NT2/D1 (cell line): ENCODE measurements around the gene DDX1.

Experiments used
- SUZ12 ChIP-seq: IDR thresholded peaks from 2 replicates; pipeline ENCODE4 v1.6.1; 2011; ENCODE audit not compliant: insufficient read length, insufficient read depth; ENCODE audit errors: extremely low read depth
- ZNF274 ChIP-seq: IDR thresholded peaks from 2 replicates; pipeline ENCODE4 v1.6.1; 2011; ENCODE audit warnings: mild to moderate bottlenecking, low read depth, low read length

DNA sequence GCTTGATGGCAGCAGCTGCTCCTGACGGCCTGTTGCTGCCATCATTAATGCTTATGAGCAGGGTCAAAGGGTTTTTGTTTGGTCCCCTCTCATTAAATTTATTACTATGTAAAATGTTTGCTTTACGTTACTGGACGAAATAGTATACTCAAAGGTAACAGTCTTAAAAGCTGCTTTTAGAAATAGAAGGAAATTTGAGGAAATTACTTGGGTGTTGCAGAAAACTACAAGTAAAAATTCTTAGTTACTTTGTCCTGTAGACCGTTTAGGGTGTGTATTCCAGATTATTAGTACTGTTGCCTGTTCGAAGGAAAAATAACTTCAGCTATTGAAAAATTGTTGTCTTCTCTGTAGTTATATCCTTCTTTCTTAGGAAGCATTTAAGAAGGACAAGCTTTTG, 27.8 kb downstream of the DDX1 start:
- TF ChIP-seq ZNF274 (no peak), SUZ12 (no peak)
